Activated CD4-positive, alpha-beta T cell treated with anti-CD3 and anti-CD28 coated beads, Interleukin-2, amount 50 U/mL, for 24 hours (primary cell): Measurements from ENCODE around the gene TBCEL.

Experiments
- DNase-seq, 2 donors: peaks; one replicate each; pipeline ENCODE4 v3.0.0-alpha.2; 2020; ENCODE audit warnings: low read depth in 1 of 2, low spot score in 1 of 2

Gene TBCEL

DNA sequence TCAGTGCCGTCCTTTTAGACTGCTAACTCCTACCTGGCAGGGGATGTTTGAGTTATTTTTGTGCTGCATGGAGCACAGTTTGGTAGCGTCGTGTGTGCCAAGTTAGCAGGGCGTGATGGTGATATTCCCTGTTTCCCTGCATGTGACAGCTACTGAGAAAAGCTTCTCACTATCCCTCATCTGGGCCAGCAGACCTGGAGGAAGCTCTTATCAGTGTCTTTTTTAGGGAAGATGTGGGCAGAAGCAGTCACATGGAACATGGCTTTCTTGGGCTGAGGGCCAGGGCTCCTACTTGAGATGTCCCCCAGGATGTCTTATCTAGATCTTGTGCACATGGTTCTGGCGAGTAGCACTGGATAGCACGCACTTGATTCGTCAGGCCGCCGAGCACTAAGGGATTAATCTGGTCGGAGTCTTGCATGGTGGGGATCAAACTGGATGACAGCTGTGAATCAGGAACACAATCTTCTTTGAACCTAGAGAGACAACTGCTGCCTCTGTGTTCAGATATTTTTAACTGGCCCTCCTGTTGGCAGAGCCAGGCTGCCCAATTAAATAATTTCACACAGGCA, 110.9 kb downstream of the TBCEL start:
- DNase-seq = no peak

DNA sequence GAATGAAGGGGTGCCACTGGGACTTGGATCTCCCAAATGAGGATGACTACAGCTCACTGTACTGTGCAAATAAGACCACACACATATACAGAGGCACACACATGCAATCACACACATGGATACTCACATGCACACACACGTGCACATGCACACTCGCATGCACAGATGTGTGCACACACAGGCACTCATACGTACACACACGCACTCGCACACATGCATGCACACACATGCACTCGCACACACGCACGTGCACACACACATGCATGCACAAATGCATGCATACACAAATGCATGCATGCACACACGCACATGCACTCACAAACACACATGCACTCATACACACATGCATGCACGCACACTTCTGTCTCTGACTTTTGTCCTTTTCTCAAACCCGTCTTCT, 113.1 kb downstream of the TBCEL start:
- DNase-seq = no peak

DNA sequence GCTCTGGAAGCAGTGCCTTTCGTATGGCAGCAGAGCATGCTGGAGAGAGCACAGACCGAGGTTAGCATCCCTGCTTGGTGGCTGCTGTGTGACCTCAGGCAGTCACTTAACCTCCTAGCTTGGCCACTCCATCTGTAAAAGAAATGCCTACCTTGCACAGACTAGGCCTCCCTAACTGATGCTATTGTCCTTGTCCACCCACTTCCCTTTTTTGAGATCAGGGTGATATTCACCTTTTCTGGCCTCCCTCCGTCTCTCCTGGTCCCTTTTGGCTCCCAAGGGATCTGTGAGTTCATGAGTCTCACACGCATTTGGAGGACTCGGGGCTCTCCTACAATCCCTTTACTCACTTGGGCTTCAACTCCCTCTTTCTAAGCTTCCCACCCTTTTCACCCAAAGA, 114.4 kb downstream of the TBCEL start:
- no peak for DNase-seq

DNA sequence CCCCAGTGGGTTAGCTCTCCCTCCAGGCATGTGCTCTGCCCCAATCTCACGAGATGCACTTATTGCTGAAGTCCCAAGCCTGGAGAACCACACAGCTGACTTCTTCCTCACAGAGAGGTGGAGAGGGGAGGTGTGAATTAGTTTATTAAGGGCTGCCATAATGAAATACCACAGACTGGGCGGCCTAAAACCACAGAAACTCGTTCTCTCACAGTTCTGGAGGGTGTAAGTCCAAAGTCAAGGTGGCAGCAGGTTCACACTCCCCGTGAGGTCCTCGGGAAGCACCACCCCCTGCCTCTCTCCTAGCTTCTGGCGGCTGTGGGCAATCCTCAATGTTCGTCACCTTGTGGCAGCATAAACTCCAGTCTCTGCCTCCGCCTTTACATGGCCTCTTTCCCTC, 116.5 kb downstream of the TBCEL start:
- no peak for DNase-seq
